Liver (tissue), 9 donors: Measurements from ENCODE around the gene CASP9. TPM values are rescaled to one million over a fixed set of nuclear protein-coding genes. Genes with fewer than 3 reads are reported as not detected.

Experiments
- DNase-seq: peaks from one replicate; pipeline ENCODE4 v3.0.0-alpha.2; 2017; ENCODE audit warnings: low spot score
- H3K27ac ChIP-seq, 2 donors: one replicate each; pipeline ENCODE4 v1.7.0; 2013; ENCODE audit warnings: inconsistent platforms in 2 of 2, low read length in 2 of 2, control low read depth in 1 of 2, low read depth in 1 of 2, mild to moderate bottlenecking in 1 of 2
- H3K27me3 ChIP-seq, 4 donors: one replicate each; pipeline versions ENCODE4 v1.6.1 to v1.7.0; 2013; ENCODE audit warnings: low read length in 3 of 4, inconsistent platforms in 1 of 4, mild to moderate bottlenecking in 1 of 4, moderate library complexity in 1 of 4; ENCODE audit not compliant: control insufficient read depth in 4 of 4, insufficient read depth in 4 of 4
- H3K36me3 ChIP-seq, 4 donors: one replicate each; pipeline versions ENCODE4 v1.6.1 to v1.7.0; 2013; ENCODE audit warnings: low read length in 3 of 4, mild to moderate bottlenecking in 3 of 4, low read depth in 1 of 4, moderate library complexity in 1 of 4; ENCODE audit not compliant: control insufficient read depth in 4 of 4, insufficient read depth in 3 of 4
- H3K4me1 ChIP-seq, 4 donors: one replicate each; pipeline versions ENCODE4 v1.6.1 to v1.7.0; 2013; ENCODE audit warnings: low read length in 3 of 4, mild to moderate bottlenecking in 3 of 4, moderate library complexity in 1 of 4; ENCODE audit not compliant: control insufficient read depth in 4 of 4, insufficient read depth in 4 of 4
- H3K4me3 ChIP-seq, 3 donors: one replicate each; pipeline versions ENCODE4 v1.6.1 to v1.7.0; 2013; ENCODE audit warnings: low read length in 3 of 3, control low read depth in 1 of 3, low read depth in 1 of 3, mild to moderate bottlenecking in 1 of 3
- H3K9ac ChIP-seq, 2 donors: one replicate each; pipeline ENCODE4 v1.7.0; 2013; ENCODE audit warnings: low read length in 2 of 2, mild to moderate bottlenecking in 2 of 2, moderate library complexity in 2 of 2, control low read depth in 1 of 2, low read depth in 1 of 2
- H3K9me3 ChIP-seq, 4 donors: one replicate each; pipeline versions ENCODE4 v1.6.1 to v1.7.0; 2013; ENCODE audit warnings: low read length in 3 of 4; ENCODE audit not compliant: control insufficient read depth in 4 of 4
- ATF3 ChIP-seq: IDR thresholded peaks from 2 replicates; pipeline ENCODE4 v1.6.1; 2016; ENCODE audit warnings: antibody characterized with exemption
- EGR1 ChIP-seq, 2 donors: IDR thresholded peaks; 2 replicates each; pipeline ENCODE4 v1.6.1; 2016 to 2018; ENCODE audit warnings: antibody characterized with exemption in 2 of 2, low read depth in 2 of 2
- FOXA1 ChIP-seq: IDR thresholded peaks from 2 replicates; pipeline ENCODE4 v1.6.1; 2016; ENCODE audit warnings: antibody characterized with exemption
- FOXA2 ChIP-seq: IDR thresholded peaks from 2 replicates; pipeline ENCODE4 v1.6.1; 2016; ENCODE audit warnings: antibody characterized with exemption
- GABPA ChIP-seq, 2 donors: IDR thresholded peaks in 1 of 2; conservative IDR thresholded peaks in 1 of 2; 2 replicates each; pipeline ENCODE4 v1.6.1; 2016; ENCODE audit warnings: antibody characterized with exemption in 2 of 2, mild to moderate bottlenecking in 1 of 2, moderate library complexity in 1 of 2
- HNF4A ChIP-seq, 2 donors: conservative IDR thresholded peaks; 2 replicates each; pipeline ENCODE4 v1.6.1; 2016; ENCODE audit warnings: antibody characterized with exemption in 2 of 2, mild to moderate bottlenecking in 2 of 2
- HNF4G ChIP-seq: IDR thresholded peaks from 2 replicates; pipeline ENCODE4 v1.6.1; 2016; ENCODE audit warnings: antibody characterized with exemption
- JUND ChIP-seq, 2 donors: IDR thresholded peaks; 2 replicates each; pipeline ENCODE4 v1.6.1; 2016; ENCODE audit warnings: antibody characterized with exemption in 2 of 2
- NR2F2 ChIP-seq: IDR thresholded peaks from 2 replicates; pipeline ENCODE4 v1.6.1; 2016; ENCODE audit warnings: antibody characterized with exemption
- RAD21 ChIP-seq, 2 donors: IDR thresholded peaks; 2 replicates each; pipeline ENCODE4 v1.6.1; 2016; ENCODE audit warnings: antibody characterized with exemption in 2 of 2, mild to moderate bottlenecking in 2 of 2
- SP1 ChIP-seq: IDR thresholded peaks from 2 replicates; pipeline ENCODE4 v1.6.1; 2018; ENCODE audit warnings: antibody characterized with exemption, mild to moderate bottlenecking
- TAF1 ChIP-seq: conservative IDR thresholded peaks from 2 replicates; pipeline ENCODE4 v1.6.1; 2016; ENCODE audit warnings: antibody characterized with exemption, mild to moderate bottlenecking
- YY1 ChIP-seq: IDR thresholded peaks from 2 replicates; pipeline ENCODE4 v1.6.1; 2016; ENCODE audit warnings: antibody characterized with exemption, mild to moderate bottlenecking
- ZBTB33 ChIP-seq: IDR thresholded peaks from 2 replicates; pipeline ENCODE4 v1.6.1; 2016; ENCODE audit warnings: antibody characterized with exemption
- WGBS: extraction: QIAGEN DNeasy Blood & Tissue Kit; methylation state at CpG from one replicate; pipeline ENCODE4 v1.1.7; 2013; 5-methylcytosine and 5-hydroxymethylcytosine counted together
- polyA plus RNA-seq, 2 donors: library from polyadenylated mRNA; stranded (reverse) in 1 of 2; unstranded in 1 of 2; fragments of 200-250 nt in 1 of 2; fragments of >200 nt in 1 of 2; fragmentation: Nextera tagmentation in 1 of 2; extraction: Ambion mirVana in 1 of 2; gene quantifications; one replicate each; pipeline versions ENCODE4 v1.2.1 to v1.2.3, GENCODE V29; 2013 to 2015
- total RNA-seq, 2 donors: library from RNA; depleted of rRNA; stranded (reverse); fragments of >200 nt; gene quantifications; one replicate each; pipeline ENCODE4 v1.2.3, GENCODE V29; 2014
- TF ChIP-seq, protein P1 (sequence below): IDR thresholded peaks from 2 replicates; pipeline ENCODE4 v1.6.1; 2016; ENCODE audit warnings: antibody characterized with exemption, mild to moderate bottlenecking
- TF ChIP-seq, protein P2 (sequence below): IDR thresholded peaks from 2 replicates; pipeline ENCODE4 v1.6.1; 2016; ENCODE audit warnings: antibody characterized with exemption
- donor health status: healthy.
- donor health status: healthy.
- donor health status: healthy.
- donor health status: healthy.
- donor health status: healthy.

The CASP9 gene
- total and polyA plus RNA-seq, 4 donors = 2.8 to 5.8 (median 4.3) TPM

- TF ChIP-seq JUND (IDR thresholded peaks at IDR 0.05) = no peak
- TF ChIP-seq, protein P1, sequence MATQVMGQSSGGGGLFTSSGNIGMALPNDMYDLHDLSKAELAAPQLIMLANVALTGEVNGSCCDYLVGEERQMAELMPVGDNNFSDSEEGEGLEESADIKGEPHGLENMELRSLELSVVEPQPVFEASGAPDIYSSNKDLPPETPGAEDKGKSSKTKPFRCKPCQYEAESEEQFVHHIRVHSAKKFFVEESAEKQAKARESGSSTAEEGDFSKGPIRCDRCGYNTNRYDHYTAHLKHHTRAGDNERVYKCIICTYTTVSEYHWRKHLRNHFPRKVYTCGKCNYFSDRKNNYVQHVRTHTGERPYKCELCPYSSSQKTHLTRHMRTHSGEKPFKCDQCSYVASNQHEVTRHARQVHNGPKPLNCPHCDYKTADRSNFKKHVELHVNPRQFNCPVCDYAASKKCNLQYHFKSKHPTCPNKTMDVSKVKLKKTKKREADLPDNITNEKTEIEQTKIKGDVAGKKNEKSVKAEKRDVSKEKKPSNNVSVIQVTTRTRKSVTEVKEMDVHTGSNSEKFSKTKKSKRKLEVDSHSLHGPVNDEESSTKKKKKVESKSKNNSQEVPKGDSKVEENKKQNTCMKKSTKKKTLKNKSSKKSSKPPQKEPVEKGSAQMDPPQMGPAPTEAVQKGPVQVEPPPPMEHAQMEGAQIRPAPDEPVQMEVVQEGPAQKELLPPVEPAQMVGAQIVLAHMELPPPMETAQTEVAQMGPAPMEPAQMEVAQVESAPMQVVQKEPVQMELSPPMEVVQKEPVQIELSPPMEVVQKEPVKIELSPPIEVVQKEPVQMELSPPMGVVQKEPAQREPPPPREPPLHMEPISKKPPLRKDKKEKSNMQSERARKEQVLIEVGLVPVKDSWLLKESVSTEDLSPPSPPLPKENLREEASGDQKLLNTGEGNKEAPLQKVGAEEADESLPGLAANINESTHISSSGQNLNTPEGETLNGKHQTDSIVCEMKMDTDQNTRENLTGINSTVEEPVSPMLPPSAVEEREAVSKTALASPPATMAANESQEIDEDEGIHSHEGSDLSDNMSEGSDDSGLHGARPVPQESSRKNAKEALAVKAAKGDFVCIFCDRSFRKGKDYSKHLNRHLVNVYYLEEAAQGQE = no peak
- no peak for TF ChIP-seq HNF4G
- TF ChIP-seq, protein P2, sequence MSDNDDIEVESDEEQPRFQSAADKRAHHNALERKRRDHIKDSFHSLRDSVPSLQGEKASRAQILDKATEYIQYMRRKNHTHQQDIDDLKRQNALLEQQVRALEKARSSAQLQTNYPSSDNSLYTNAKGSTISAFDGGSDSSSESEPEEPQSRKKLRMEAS = no peak
- TF ChIP-seq FOXA1 = no peak
- TF ChIP-seq HNF4A (conservative IDR thresholded peaks at IDR 0.05) = no peak
- no peak for TF ChIP-seq TAF1
- no peak for TF ChIP-seq ATF3
- no peak for TF ChIP-seq YY1
Observed at GRCh38 chr1:15550573-15550972, 26.6 kb upstream of the CASP9 start (continued).

GRCh38 chr1:15546641-15547040, 22.6 kb upstream of the CASP9 start:
- TF ChIP-seq YY1 (no peak), TAF1 (no peak), EGR1 (IDR thresholded peaks at IDR 0.05; ENCODE audit: low read depth in 2 of 2) (no peak), RAD21 (IDR thresholded peaks at IDR 0.05) (no peak), NR2F2 (no peak), FOXA1 (no peak), HNF4G (no peak), HNF4A (conservative IDR thresholded peaks at IDR 0.05) (no peak)
- TF ChIP-seq, protein P2 = no peak
- Histone ChIP-seq H3K36me3 (peaks cover 6 to 52% (median 33%) of the 10 kb centered on the region in 4 donors), H3K4me3 (no peak overlapping the region), H3K9me3 (no peaks in the 10 kb centered on the region), H3K4me1 (no peaks in the 10 kb centered on the region), H3K9ac (no peak overlapping the region), H3K27ac (no peak overlapping the region), H3K27me3 (no peaks in the 10 kb centered on the region)
- 96% methylated on average over 2 of the region's 2 CpGs for WGBS
- DNase-seq = no peak

DNA sequence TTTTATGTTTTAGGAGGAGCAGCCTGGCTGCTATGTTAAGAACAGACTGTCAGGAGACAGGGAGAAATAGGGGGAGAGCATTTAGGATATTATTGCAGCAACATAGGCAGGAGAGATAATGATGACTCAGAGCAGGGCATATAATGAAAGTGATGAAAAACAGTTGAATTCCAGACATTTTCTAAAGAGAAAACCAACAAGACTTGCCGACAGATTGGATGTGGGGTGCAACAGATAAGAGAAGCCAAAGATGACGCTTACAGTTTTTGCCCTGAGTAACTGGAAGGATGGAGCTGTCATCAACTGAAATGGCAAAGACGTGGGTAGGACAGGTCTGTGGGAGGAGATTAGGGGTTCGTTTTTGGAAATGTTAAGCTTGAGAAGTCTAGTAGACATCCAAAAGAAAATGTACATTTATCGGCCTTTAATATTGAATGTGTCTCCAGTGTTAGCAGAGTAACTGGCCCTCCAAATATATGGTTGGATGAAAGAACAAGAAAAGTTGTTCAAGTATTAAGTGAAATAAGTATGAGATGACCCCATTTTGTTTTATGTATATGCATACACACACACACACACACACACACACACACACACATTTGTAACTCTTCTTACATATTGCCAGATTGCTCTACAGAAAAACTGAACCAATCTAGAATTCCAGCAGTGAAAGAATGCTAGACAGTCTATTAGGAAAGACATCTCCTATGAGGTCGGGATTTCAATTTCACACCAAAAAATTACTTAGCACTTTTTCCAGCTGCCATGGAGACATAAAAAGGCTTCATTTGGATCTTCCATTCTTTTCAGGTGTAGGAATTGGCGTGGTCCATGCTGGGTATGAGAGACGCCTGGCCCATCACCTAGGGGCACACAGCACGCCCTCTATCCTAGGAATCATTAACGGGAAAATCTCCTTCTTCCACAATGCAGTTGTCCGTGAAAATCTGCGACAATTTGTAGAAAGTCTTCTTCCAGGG, 19.9 kb upstream of the CASP9 start:
- Histone ChIP-seq H3K4me3 (no peak overlapping the region), H3K9ac (no peak overlapping the region), H3K27ac (no peak overlapping the region), H3K27me3 (no peaks in the 10 kb centered on the region), H3K36me3 (peaks cover 6 to 55% (median 38%) of the 10 kb centered on the region in 4 donors), H3K9me3 (no peaks in the 10 kb centered on the region), H3K4me1 (no peaks in the 10 kb centered on the region)
- WGBS = 95% methylated on average over 12 of the region's 12 CpGs
- no peak for TF ChIP-seq ATF3
- TF ChIP-seq, protein P1 = no peak
- TF ChIP-seq ZBTB33 = no peak
- TF ChIP-seq HNF4G = no peak
- TF ChIP-seq TAF1 = no peak
- TF ChIP-seq, protein P2 = no peak
- no peak for TF ChIP-seq SP1
- TF ChIP-seq FOXA2 = no peak
- no peak for TF ChIP-seq GABPA (IDR thresholded peaks at IDR 0.05 in 1 of 2, conservative IDR thresholded peaks at IDR 0.05 in 1 of 2)
- TF ChIP-seq HNF4A (conservative IDR thresholded peaks at IDR 0.05) = no peak
- no peak for TF ChIP-seq JUND (IDR thresholded peaks at IDR 0.05)
- no peak for DNase-seq
